HG03095 (cell line): ENCODE results near the gene EED.

ENCODE experiments used
- ATAC-seq: cut with Tn5 transposase; IDR thresholded peaks from one replicate; pipeline ENCODE4 v1.9.1; 2021; ENCODE audit warnings: moderate library complexity; ENCODE audit not compliant: unreplicated experiment

Gene EED

GRCh38 chr11:86244522-86245368, at the start of gene EED:
Gene EED, plus strand, starts transcription at chr11:86244753. Its CDS starts 477 bp downstream, at chr11:86245230.
- ATAC-seq, result peak; percentile 47

- no peak for ATAC-seq
These were observed 49.6 kb upstream of the EED start for GRCh38 chr11:86194998-86195397.

- no peak for ATAC-seq
These were observed 48.4 kb upstream of the EED start for GRCh38 chr11:86196085-86196696.

- ATAC-seq, result no peak
These were observed 47.6 kb upstream of the EED start for GRCh38 chr11:86196913-86197312.

- no peak for ATAC-seq
These were observed 47.1 kb upstream of the EED start for GRCh38 chr11:86197448-86197847.

GRCh38 chr11:86198139-86198538, 46.4 kb upstream of the EED start:
- no peak for ATAC-seq

- ATAC-seq, result no peak
These were observed 45.2 kb upstream of the EED start for GRCh38 chr11:86199354-86199753.

GRCh38 chr11:86201371-86201884, 43.1 kb upstream of the EED start:
- ATAC-seq, result no peak

- ATAC-seq, result peak; percentile 57
These were observed 42.6 kb upstream of the EED start for GRCh38 chr11:86202013-86202336.

- no peak for ATAC-seq
These were observed 40.2 kb upstream of the EED start for GRCh38 chr11:86204356-86204755.

- ATAC-seq, result no peak
These were observed 38.9 kb upstream of the EED start for GRCh38 chr11:86205421-86206336.

- ATAC-seq, result no peak
These were observed 38.2 kb upstream of the EED start for GRCh38 chr11:86206337-86206695.

- no peak for ATAC-seq
These were observed 37.1 kb upstream of the EED start for GRCh38 chr11:86207413-86207812.

- ATAC-seq, result no peak
These were observed 36.0 kb upstream of the EED start for GRCh38 chr11:86208572-86208971.

GRCh38 chr11:86209806-86210657, 34.5 kb upstream of the EED start:
- no peak for ATAC-seq

GRCh38 chr11:86210898-86211297, 33.7 kb upstream of the EED start:
- no peak for ATAC-seq

GRCh38 chr11:86211619-86212018, 32.9 kb upstream of the EED start:
- ATAC-seq, result peak; percentile 66

GRCh38 chr11:86212019-86212611, 32.4 kb upstream of the EED start:
- no peak for ATAC-seq

GRCh38 chr11:86214710-86215109, 29.8 kb upstream of the EED start:
- peak; percentile 40 for ATAC-seq
